ENCODE results near the gene DYRK1A. TPM values are rescaled to one million over a fixed set of nuclear protein-coding genes. Genes with fewer than 3 reads are reported as not detected.
"Not testable (repeated sequence)": the region's sequence is repeated elsewhere in the genome, so short reads cannot be mapped to it uniquely, and the experiment has no call there.

DYRK1A gene
- polyA plus RNA-seq, 3 donors from 2014 or later = 1.8 to 4.8 (median 4.0) TPM

- H3K4me3 Mint-ChIP-seq = no peak overlapping the region
- no peaks in the 10 kb centered on the region for H3K36me3 Mint-ChIP-seq
- H3K9me3 Mint-ChIP-seq = peaks cover 0 to 2% (median 0%) of the 10 kb centered on the region in 6 donors
- H3K4me1 Mint-ChIP-seq = peaks cover 4 to 7% of the 10 kb centered on the region in 2 donors
- peak overlapping the region in 1 of 6 donors; percentile 53 for H3K27ac Mint-ChIP-seq
- peaks cover 3 to 14% (median 13%) of the 10 kb centered on the region in 3 donors for H3K27me3 Mint-ChIP-seq (ENCODE audit: low read depth in 3 of 3)
- no peak for DNase-seq
Observed at GRCh38 chr21:37529649-37530048, 163.1 kb downstream of the DYRK1A start.

- no peak for DNase-seq
- no peaks in the 10 kb centered on the region for H3K36me3 Mint-ChIP-seq
- H3K4me1 Mint-ChIP-seq = peaks cover 4 to 7% of the 10 kb centered on the region in 2 donors
- no peak overlapping the region for H3K4me3 Mint-ChIP-seq
- H3K27ac Mint-ChIP-seq = no peak overlapping the region
- peaks cover 0 to 2% (median 0%) of the 10 kb centered on the region in 6 donors for H3K9me3 Mint-ChIP-seq
- H3K27me3 Mint-ChIP-seq (ENCODE audit: low read depth in 3 of 3) = peaks cover 3 to 16% (median 14%) of the 10 kb centered on the region in 3 donors
Observed at GRCh38 chr21:37530901-37531351, 164.4 kb downstream of the DYRK1A start.

GRCh38 chr21:37531431-37531932, 164.9 kb downstream of the DYRK1A start:
- Mint-ChIP-seq H3K36me3 (peaks cover 0 to 2% (median 0%) of the 10 kb centered on the region in 3 donors), H3K27ac (no peak overlapping the region), H3K4me1 (peaks cover 4 to 7% of the 10 kb centered on the region in 2 donors), H3K9me3 (peaks cover 0 to 2% (median under 1%) of the 10 kb centered on the region in 6 donors), H3K27me3 (ENCODE audit: low read depth in 3 of 3) (peaks cover 4 to 16% (median 14%) of the 10 kb centered on the region in 3 donors), H3K4me3 (no peak overlapping the region)
- no peak for DNase-seq

- peaks cover 6 to 16% (median 14%) of the 10 kb centered on the region in 3 donors for H3K27me3 Mint-ChIP-seq (ENCODE audit: low read depth in 3 of 3)
- peaks cover 4 to 7% of the 10 kb centered on the region in 2 donors for H3K4me1 Mint-ChIP-seq
- no peak for DNase-seq
- H3K36me3 Mint-ChIP-seq = peaks cover 0 to 7% (median 0%) of the 10 kb centered on the region in 3 donors
- H3K27ac Mint-ChIP-seq = no peak overlapping the region
- no peak overlapping the region for H3K4me3 Mint-ChIP-seq
- peaks cover 0 to 7% (median 1%) of the 10 kb centered on the region in 6 donors for H3K9me3 Mint-ChIP-seq
Observed at GRCh38 chr21:37532868-37533780, 166.6 kb downstream of the DYRK1A start.

GRCh38 chr21:37534431-37534830, 167.9 kb downstream of the DYRK1A start:
- H3K4me1 Mint-ChIP-seq = peaks cover 4 to 5% of the 10 kb centered on the region in 2 donors
- H3K27me3 Mint-ChIP-seq (ENCODE audit: low read depth in 3 of 3) = peaks cover 6 to 15% (median 14%) of the 10 kb centered on the region in 3 donors
- DNase-seq = no peak
- peaks cover 0 to 7% (median 1%) of the 10 kb centered on the region in 6 donors for H3K9me3 Mint-ChIP-seq
- H3K36me3 Mint-ChIP-seq = peaks cover 0 to 7% (median 0%) of the 10 kb centered on the region in 3 donors
- H3K4me3 Mint-ChIP-seq = no peak overlapping the region
- no peak overlapping the region for H3K27ac Mint-ChIP-seq

GRCh38 chr21:37535130-37535529, 168.6 kb downstream of the DYRK1A start:
- Mint-ChIP-seq H3K36me3 (peaks cover 0 to 7% (median 0%) of the 10 kb centered on the region in 3 donors), H3K27ac (no peak overlapping the region), H3K4me1 (no peaks in the 10 kb centered on the region), H3K9me3 (peaks cover 0 to 7% (median 0%) of the 10 kb centered on the region in 6 donors), H3K27me3 (ENCODE audit: low read depth in 3 of 3) (peaks cover 6 to 12% (median 7%) of the 10 kb centered on the region in 3 donors), H3K4me3 (no peak overlapping the region)
- no peak for DNase-seq

- Mint-ChIP-seq H3K4me3 (no peak overlapping the region), H3K36me3 (peaks cover 0 to 7% (median 0%) of the 10 kb centered on the region in 3 donors), H3K4me1 (no peaks in the 10 kb centered on the region), H3K27me3 (ENCODE audit: low read depth in 3 of 3) (peaks cover 4 to 9% (median 6%) of the 10 kb centered on the region in 3 donors), H3K9me3 (peaks cover 0 to 7% (median 0%) of the 10 kb centered on the region in 6 donors), H3K27ac (no peak overlapping the region)
- no peak for DNase-seq
Observed at GRCh38 chr21:37535672-37536071, 169.1 kb downstream of the DYRK1A start.

- H3K36me3 Mint-ChIP-seq = peaks cover 0 to 11% (median 0%) of the 10 kb centered on the region in 3 donors
- H3K4me1 Mint-ChIP-seq = no peaks in the 10 kb centered on the region
- no peak for DNase-seq
- H3K4me3 Mint-ChIP-seq = no peak overlapping the region
- H3K27me3 Mint-ChIP-seq (ENCODE audit: low read depth in 3 of 3) = peaks cover 6 to 10% (median 8%) of the 10 kb centered on the region in 3 donors
- H3K27ac Mint-ChIP-seq = no peak overlapping the region
- peaks cover 0 to 7% (median 3%) of the 10 kb centered on the region in 6 donors for H3K9me3 Mint-ChIP-seq
Observed at GRCh38 chr21:37536616-37537278, 170.2 kb downstream of the DYRK1A start.

- H3K36me3 Mint-ChIP-seq = peaks cover 0 to 15% (median 4%) of the 10 kb centered on the region in 3 donors
- no peaks in the 10 kb centered on the region for H3K4me1 Mint-ChIP-seq
- H3K4me3 Mint-ChIP-seq = no peak overlapping the region
- peaks cover 6 to 17% (median 9%) of the 10 kb centered on the region in 3 donors for H3K27me3 Mint-ChIP-seq (ENCODE audit: low read depth in 3 of 3)
- DNase-seq = no peak
- no peak overlapping the region for H3K27ac Mint-ChIP-seq
- H3K9me3 Mint-ChIP-seq = peaks cover 2 to 12% (median 7%) of the 10 kb centered on the region in 6 donors
Observed at GRCh38 chr21:37537391-37537996, 170.9 kb downstream of the DYRK1A start.

GRCh38 chr21:37538971-37539590, 172.5 kb downstream of the DYRK1A start:
- no peak overlapping the region for H3K27ac Mint-ChIP-seq
- H3K4me1 Mint-ChIP-seq = no peaks in the 10 kb centered on the region
- no peak overlapping the region for H3K4me3 Mint-ChIP-seq
- peaks cover 3 to 14% (median 10%) of the 10 kb centered on the region in 3 donors for H3K27me3 Mint-ChIP-seq (ENCODE audit: low read depth in 3 of 3)
- peaks cover 0 to 23% (median 9%) of the 10 kb centered on the region in 3 donors for H3K36me3 Mint-ChIP-seq
- peaks cover 6 to 14% (median 12%) of the 10 kb centered on the region in 6 donors for H3K9me3 Mint-ChIP-seq
- no peak for DNase-seq

- not testable (repeated sequence) for H3K4me1 Mint-ChIP-seq; H3K27me3 Mint-ChIP-seq (ENCODE audit: low read depth in 3 of 3); H3K27ac Mint-ChIP-seq; DNase-seq; H3K4me3 Mint-ChIP-seq
- peaks cover 0 to 23% (median 9%) of the 10 kb centered on the region in 3 donors for H3K36me3 Mint-ChIP-seq
- peaks cover 6 to 14% (median 12%) of the 10 kb centered on the region in 6 donors for H3K9me3 Mint-ChIP-seq
Observed at GRCh38 chr21:37541128-37541527, 174.6 kb downstream of the DYRK1A start.

GRCh38 chr21:37542512-37542911, 175.9 kb downstream of the DYRK1A start:
- H3K36me3 Mint-ChIP-seq = peaks cover 0 to 16% (median 9%) of the 10 kb centered on the region in 3 donors
- no peak for DNase-seq
- H3K27me3 Mint-ChIP-seq (ENCODE audit: low read depth in 3 of 3) = peaks cover 0 to 14% (median 7%) of the 10 kb centered on the region in 3 donors
- no peak overlapping the region for H3K4me3 Mint-ChIP-seq
- no peak overlapping the region for H3K27ac Mint-ChIP-seq
- peaks cover 14 to 16% of the 10 kb centered on the region in 2 donors for H3K4me1 Mint-ChIP-seq
- peaks cover 6 to 14% (median 9%) of the 10 kb centered on the region in 6 donors for H3K9me3 Mint-ChIP-seq
